Fibroblast of pulmonary artery (primary cell): ENCODE data around the gene LRRC74A.
A peak's percentile ranks its signal among the peaks of the same experiment; 100 is the strongest.

ENCODE experiments used
- DNase-seq: peaks from one replicate; pipeline ENCODE4 v3.0.0-alpha.2; 2010; ENCODE audit warnings: low read depth
- H3K4me3 ChIP-seq: replicated peaks from 2 replicates; pipeline ENCODE4 v1.5.1; 2011; ENCODE audit warnings: low read depth, mild to moderate bottlenecking, control low read depth, low read length, moderate library complexity
- TF ChIP-seq, protein P1 (sequence below): IDR thresholded peaks from 2 replicates; pipeline ENCODE4 v1.5.1; 2011; ENCODE audit warnings: mild to moderate bottlenecking, control low read depth, low read length, inconsistent platforms; ENCODE audit errors: missing control alignments

Gene LRRC74A

DNA sequence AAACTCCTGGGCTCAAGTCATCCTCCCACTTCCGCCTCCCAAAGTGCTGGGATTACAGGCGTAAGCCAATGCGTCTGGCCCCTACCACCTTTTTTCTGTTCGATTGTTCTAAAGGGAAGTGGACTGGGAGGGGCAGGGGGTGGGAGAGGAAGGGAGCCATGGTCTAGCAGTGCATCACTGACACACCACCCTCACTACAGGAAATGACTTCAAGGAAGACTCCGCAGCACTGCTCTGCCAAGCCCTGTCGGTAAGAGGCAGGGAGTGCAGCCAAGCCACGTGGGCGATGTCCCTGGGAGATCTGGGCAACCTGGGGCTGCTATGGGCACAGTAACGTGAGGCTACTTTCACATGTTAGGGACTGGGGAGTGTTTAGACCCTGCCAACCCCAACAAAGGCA is 18.0 kb downstream of the LRRC74A start:
- TF ChIP-seq, protein P1, sequence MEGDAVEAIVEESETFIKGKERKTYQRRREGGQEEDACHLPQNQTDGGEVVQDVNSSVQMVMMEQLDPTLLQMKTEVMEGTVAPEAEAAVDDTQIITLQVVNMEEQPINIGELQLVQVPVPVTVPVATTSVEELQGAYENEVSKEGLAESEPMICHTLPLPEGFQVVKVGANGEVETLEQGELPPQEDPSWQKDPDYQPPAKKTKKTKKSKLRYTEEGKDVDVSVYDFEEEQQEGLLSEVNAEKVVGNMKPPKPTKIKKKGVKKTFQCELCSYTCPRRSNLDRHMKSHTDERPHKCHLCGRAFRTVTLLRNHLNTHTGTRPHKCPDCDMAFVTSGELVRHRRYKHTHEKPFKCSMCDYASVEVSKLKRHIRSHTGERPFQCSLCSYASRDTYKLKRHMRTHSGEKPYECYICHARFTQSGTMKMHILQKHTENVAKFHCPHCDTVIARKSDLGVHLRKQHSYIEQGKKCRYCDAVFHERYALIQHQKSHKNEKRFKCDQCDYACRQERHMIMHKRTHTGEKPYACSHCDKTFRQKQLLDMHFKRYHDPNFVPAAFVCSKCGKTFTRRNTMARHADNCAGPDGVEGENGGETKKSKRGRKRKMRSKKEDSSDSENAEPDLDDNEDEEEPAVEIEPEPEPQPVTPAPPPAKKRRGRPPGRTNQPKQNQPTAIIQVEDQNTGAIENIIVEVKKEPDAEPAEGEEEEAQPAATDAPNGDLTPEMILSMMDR, result peak; percentile 37
- H3K4me3 ChIP-seq, result no peak overlapping the region
- peak; percentile 86 for DNase-seq

DNA sequence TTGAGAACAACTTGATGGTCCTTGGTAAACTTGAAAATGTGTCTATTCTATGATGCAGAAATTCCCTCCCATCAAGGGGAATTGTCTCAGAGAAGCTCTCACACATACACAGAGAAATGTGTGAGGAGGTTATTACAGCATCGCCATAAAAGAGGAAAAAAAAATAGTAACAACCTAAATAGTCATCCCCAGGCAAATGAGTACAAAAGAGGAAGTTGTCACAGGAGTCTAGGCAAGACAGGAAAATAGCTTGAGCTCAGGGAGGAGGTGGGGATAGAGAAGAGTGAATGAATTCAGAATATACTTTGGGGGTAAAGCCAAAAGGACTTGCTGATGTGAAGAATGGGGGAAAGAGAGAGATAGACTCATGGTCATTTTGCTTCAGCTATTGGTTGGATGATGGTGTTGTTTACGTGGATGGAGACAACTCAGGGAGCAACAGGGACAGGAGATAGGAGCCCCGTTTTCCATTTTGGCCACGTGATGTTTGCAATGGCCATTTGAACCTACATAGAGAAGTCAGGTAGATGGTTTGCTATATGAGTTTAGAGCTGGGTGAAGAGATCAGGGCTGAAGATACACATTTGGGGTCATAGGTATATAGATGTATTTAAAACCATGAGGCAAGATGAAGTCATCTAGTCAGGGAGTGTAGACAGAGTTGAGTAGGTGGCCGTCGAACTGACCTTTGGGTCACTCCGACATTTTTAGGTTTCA is 20.3 kb downstream of the LRRC74A start:
- no peak overlapping the region for H3K4me3 ChIP-seq
- no peak for DNase-seq
- TF ChIP-seq, protein P1, result no peak

DNA sequence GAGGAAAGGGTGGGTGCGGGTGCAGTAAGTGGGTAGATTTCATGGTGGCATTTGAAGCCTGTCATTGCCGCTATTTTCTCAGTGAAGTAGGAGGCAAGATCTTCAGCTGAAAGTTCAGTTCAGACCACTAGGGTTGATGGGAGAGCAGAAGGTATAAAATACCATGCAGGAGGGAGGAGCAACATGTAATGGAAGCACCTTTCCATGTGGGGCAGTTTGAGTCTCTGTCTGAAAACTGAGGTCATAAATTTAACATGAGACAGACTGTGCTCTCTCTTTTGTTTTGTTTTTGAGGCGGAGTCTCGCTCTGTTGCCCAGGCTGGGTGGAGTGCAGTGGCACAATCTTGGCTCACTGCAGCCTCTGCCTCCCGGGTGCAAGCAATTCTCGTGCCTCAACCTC is 22.7 kb downstream of the LRRC74A start:
- no peak overlapping the region for H3K4me3 ChIP-seq
- DNase-seq, result no peak
- TF ChIP-seq, protein P1, result no peak

DNA sequence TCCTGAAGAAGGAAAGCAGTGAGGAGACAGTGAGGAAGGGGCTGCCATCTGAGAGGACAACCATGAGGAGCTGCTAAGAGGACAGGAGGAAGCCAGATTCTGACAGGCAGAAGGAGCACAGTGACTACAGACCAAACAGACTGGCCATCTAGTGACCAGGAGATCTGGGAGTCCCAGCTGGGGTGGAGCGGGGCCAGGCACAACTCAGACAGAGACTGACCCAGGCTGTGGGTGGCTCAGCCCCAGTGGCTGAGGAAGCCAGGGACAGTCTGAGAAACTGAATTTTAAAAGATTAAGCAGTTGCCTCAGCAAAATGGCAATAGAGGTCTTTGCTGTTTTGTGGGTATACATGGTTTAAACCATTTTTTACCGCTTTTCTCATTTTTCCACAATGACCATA is 28.9 kb downstream of the LRRC74A start:
- DNase-seq, result no peak
- H3K4me3 ChIP-seq, result no peak overlapping the region
- TF ChIP-seq, protein P1, result no peak

DNA sequence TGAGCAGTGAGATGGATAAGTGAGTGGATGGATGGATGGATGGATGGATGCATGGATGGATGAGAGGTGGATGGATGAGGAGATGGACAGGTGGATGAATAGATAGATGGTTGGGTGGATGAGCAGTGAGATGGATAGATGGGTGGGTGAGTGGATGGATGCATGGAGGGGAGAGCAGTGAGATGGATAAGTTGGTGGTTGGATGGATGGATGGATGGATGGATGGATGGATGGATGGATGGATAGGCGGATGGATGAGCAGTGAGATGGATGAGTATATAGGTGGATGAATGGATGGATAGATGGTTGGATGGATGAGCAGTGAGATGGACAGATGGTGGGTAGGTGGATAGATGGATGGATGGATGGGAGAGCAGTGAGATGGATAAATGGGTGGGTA is 30.6 kb downstream of the LRRC74A start:
- no peak for DNase-seq
- TF ChIP-seq, protein P1, result no peak
- no peak overlapping the region for H3K4me3 ChIP-seq

DNA sequence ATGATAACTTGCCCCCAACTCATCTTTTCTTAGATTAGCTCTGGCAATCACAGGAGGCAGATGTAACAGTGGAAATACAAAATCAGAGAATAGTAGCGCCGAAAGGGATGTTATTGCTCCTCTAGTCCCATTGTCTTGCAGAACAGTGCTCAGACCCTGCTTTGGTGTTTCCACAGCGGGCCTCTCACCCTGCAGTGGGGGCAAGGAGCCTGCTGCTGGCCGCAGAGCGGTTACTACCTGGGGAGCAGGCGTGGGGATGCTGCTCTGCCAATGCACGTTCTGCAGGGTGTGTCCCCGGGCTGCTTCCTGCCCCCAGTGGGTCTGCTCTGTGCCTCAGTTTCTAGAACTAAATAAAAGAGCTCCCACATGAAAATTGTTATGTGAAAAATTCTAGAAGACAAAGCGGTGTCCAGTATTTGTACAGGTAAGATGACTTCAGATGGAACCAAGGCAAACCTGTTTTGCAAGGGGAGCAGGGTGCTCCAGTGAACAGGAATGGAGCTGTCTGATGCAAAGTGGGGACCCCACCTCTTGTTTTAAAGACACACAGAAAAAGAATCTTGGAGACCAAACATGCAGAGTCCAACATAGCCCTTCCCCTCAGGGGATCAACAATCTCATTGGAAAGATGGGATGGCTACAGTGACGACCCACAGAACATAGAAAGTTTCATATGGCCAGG is 35.5 kb downstream of the LRRC74A start:
- TF ChIP-seq, protein P1, result no peak

More for the DNA sequence above, 35.5 kb downstream of the LRRC74A start:
- no peak for DNase-seq
- no peak overlapping the region for H3K4me3 ChIP-seq
